ENCODE data around the gene EMD.
"Not testable (repeated sequence)": the region's sequence is repeated elsewhere in the genome, so short reads cannot be mapped to it uniquely, and the experiment has no call there.

The EMD gene

DNA sequence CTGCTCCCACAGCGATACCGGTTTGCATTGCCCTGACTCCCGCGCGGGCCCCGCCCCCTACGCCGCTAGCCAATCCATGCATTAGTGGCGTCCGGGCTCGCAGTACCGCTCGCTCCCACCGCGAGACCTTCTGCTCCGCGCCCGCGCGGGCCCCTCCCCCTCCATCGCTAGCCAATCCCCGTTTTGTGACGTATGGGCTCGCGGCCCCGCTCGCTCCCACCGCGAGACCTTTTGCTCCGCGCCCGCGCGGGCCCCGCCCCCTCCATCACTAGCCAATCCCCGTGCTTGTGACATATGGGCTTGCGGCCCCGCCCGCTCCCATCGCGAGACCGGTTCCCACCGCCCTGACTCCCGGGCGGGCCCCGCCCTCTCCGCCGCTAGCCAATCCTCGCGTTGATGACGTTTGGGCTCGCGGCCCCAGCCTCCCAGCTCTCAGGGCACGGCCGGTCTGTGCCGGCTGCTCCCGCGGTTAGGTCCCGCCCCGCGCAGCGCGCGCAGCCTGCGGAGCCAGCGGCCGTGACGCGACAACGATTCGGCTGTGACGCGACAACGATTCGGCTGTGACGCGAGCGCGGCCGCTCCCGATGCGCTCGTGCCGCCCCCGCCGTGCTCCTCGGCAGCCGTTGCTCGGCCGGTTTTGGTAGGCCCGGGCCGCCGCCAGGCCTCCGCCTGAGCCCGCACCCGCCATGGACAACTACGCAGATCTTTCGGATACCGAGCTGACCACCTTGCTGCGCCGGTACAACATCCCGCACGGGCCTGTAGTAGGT lies at the start of gene EMD:
TSS of gene EMD (plus strand) at position 497 of the 770 bp plus-strand sequence. CDS start at position 687, 190 bp downstream.
- peak; percentile 94 for DNase-seq (ENCODE audit: low read depth)

DNA sequence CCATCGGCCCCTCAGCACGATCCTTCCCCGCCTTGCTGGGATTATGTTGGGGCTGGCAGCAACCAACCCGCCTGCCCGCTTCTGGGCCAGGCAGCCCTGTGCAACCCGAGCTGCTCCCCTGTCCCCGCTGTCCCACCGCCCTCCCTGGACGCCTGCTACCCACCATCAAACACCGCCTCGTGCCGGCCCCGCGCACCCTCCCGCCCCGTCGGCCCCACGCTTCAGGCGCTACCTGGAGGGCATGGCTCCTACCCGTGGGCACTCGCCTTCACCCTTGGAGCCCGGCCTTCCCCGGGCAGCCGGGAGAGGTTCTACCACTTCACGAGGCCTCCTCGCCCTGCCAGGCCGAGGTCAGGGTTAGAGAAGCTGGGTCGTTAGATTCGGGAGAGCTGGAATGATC lies 46.5 kb upstream of the EMD start:
- DNase-seq (ENCODE audit: low read depth) = no peak

DNA sequence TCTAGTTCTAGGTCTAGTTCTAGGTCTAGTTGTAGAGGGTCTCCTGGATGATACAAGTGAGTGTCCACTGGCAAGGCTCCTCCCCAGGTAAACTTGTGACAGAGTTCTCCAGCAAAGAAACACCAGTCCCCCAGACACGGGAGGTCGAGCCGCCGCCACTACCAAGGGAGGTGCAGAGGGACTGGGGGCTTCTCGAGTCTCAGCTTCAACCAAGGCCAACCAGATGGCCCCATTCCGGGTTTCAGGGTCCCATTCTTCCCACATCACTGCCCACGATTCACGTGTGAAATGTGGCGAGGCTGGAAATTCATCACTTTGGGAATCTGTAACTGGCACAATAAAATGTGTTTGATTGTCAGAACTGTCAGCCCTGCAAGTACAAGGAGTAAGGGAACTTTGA lies 46.0 kb upstream of the EMD start:
- DNase-seq (ENCODE audit: low read depth) = no peak

DNA sequence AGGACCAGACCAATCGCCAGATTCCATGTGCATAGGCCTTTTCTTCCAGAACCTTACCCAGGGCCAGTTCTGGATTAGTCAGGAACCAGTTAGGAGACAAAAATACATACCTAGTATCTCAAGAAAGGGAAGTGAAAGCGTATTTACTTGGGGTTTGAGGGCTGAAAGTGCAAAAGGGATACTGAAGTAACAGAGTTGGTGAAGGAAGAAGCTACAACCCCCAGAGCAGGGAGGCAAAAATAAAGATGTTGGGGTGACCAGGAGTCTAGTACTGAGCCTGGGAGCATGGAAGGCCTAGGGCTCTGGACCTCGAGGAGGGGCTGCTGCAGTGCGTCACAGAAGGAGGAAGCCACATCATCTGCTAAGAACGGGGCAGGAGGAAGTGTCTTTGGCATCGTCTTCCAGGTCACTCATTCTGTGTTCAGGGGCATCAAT lies 45.2 kb upstream of the EMD start:
- DNase-seq (ENCODE audit: low read depth) = no peak

DNA sequence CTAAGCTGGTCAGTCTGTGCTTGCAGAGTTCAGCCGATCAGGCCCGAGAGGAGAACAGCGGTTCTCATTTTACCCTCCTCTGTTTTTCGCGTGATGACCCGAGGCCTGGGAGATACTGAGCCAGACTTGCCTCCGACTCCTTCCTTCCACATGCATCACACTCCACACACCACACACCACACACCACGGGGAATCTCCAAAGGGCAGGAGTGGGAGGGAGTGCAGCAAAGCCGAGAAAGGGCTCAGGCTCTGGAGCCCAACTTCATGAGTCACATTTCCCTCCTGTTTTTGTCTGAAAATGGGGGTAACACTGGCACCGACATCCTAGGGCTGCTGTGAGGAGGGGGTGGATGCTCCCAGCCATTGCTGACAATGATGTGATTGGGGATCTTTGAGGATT lies 44.6 kb upstream of the EMD start:
- DNase-seq (ENCODE audit: low read depth) = no peak

DNA sequence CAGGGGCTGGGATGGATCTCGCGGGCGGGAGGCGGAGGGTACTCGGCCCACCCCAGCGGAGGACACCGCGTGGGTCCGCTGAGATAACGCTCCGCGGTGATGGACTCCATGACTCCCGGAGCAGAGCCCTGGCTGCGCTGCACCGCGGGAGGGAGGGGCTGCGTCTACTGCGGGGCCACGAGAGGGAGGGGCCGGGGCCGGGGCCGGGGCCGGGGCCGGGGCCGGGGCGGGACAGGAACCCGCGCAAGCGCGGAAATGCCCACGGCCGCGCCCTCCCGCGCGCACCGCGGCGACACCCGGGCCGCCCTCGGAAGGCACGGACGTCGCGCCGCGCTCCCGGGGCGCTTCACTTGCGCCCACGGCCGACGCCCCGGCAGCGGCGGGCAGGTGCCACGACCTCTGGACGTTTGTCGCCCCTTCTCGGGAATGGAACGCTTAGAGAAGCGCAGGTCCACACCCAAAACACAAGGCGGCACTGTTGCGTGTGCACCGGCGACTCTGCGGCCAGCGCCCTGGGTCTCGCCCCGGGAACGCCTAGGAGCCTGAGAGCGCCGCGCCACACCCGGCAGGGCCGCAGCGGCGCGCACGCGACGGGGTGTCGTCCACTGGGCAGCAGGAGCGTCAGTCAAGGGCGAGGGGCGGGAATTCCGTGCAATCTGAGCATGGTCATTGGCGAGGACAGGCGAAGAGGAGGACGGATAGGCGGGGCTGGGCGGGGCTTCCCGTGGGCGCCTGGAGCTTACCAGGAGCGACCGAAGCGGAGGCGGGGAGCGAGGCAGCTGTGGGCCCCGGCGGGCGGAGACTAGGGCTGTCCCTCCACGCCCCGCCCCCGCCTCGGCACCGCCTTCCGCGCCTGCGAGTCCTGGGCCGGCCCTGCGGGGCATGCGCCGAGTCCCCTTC lies 37.4 kb upstream of the EMD start:
- not testable (repeated sequence) for DNase-seq (ENCODE audit: low read depth)

DNA sequence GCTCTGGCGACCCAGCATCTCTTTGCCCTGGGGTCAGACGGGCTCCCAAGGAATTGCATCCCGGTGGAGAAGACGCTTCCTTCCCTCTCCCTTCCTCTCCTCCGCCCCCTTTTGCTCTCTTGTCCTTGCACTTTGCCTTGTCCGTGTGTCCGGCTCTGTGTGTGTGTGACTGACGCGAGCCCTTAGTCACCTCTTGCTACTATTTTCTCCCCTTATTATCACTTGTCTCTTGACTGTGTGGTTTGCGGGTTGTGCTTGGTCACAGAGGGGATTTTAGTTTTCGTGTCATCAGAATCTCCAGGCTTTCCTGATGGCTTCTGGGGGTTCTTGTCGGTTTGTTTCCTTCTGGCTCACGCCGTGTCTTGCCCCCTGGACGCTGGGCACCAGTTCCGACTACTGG lies 36.0 kb upstream of the EMD start:
- DNase-seq (ENCODE audit: low read depth) = not testable (repeated sequence)

DNA sequence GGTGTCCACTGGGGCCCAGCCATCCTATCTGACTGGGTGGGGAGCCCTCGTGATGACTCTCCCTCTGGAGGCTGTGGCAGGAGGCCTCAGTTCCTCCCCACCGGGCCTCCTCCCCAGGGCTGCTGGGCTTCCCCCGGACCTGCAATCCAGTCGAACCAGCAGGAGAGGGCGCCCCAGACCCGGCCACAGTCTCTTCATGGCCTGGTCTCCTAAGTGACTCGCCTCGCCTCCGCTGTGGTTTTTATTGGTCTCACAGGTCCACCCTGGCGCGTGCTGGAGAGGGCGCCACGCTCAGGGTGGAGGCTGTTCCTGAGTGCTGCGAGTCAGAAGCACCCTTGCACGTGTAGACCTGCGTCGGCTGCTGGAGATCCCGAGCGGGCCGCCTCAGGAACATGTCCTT lies 35.5 kb upstream of the EMD start:
- not testable (repeated sequence) for DNase-seq (ENCODE audit: low read depth)

DNA sequence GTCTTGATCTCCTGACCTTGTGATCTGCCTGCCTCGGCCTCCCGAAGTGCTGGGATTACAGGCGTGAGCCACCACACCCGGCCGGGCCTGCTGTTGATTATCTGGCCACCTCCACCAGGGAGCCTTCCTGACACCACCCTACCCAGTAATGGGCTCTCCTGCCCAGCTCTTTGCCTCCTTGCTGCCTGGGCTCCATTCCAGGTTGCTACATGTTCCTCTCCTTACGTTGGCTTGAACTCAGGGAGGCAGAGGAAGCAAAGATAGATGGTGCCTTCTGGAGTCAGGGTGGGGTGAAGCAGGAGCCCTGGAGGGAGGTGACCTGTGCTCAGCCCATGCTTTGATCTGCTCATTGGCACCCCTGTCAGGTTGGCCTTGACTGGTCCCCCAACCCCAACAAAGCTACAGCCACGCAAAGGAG lies 31.0 kb upstream of the EMD start:
- DNase-seq (ENCODE audit: low read depth) = no peak

DNA sequence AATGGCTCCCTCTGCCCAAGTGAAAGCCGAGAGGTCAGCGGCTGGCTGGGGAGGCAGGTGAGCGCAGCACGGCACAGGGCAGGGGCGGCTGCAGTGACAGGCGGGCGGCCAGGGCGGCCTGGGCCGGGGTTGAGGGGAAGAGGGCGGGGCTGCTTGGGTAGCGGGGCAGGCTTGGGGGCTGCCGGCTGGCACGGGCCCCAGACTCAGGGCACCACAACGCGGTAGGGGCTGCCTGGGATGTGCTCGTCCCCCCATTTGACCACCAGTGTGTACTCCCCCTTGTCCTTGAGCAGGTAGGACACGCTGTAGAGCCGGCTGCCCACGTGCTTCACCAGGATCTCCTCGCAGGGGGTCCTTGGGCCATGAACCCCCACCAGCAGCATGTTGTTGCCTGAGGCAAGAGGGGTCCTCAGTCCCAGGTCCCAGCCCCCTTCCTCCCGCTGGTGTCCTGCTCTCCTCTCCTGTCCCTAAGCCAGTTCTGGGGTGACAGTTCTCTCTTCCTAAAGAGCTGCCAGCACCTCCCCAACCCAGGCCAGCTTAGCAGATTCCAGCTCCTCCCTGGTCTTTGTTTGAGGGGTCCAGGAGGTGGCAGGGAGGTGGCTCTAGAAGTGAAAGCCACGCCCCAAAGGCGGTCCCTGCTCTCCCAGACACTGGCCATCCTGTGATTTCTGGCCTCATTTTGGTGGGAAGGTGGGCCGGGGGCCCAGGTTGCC lies 30.3 kb upstream of the EMD start:
- DNase-seq (ENCODE audit: low read depth) = no peak

DNA sequence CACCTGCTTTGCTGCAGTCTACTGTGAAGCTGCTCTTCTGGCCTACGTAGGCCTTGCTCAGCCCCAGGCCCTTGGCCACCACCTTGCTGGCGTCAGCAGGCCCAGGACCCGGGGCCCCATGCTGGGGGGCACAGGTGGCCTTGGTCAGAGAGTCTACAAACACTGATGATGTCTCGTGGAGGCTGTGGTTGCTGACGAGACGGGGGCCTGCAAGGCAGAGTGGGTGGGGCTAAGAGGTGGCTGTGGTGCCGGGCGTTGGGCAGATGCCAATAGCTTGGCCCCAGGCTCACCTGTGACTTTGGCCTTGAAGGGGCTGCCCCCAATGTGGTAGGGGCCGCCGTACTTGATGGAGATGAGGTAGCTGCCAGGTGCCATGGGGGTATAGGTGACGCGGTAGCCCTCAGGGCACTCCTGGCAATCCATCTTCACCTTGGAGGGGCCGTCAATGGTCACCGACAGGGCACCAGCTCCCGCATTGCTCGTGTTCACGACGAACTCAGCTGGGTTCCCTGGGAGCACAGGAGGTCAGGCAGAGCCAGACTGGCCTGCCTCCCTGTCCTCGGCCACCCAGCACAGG lies 29.6 kb upstream of the EMD start:
- DNase-seq (ENCODE audit: low read depth) = no peak

DNA sequence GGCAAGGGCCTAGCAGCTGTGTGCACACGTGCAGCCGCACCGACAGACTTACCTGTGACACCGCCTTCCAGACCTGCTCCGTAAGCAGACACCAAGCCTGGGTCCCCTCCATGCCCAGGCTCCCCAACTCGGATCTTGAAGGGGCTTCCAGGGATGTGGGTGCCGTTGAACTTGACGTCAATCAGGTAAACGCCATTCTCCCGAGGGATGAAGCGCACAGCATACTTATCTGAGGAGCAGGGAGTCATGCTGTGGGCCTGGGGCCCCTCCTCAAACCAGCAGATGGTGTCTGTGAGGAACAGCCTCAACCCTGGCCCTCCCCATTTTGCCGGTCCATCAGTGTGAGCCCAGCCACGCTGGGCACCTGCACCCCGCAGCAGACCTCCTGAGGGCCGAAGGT lies 29.1 kb upstream of the EMD start:
- DNase-seq (ENCODE audit: low read depth) = no peak

DNA sequence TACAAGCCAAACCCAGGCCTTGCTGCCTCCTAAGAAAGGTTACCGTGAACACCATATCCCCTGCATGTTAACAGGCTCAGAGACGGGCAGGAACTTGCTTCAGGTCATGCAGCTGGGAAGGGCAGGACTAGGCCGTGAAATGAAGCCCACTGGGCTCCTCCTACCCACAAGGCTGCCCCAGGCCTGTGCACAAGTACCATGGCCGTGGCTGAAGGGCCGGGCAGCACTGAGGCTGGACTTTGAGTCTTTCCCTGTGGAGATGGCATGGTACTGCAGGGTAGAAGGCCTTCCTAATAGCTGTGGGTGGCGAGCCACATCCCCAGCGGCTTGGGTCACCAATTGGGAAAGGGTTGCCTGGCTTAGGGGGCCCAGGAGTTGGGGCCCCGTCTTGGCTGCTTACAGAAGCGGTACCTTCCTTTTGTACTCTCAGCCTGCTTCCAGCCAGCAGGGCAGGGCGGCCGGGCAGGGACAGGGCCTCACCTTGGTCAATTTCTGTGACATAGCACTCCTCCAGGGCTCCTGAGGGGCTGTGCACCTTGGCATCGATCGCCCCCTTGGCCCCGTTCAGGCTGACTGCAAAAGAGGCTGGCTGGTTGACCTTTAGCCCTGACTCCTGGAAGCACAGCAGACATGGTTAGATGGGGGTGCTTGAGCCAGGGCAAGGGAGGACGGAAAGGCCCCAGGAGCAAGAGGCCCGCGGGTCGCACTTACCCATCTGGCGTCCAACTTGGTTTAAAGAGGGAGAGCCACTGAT lies 28.5 kb upstream of the EMD start:
- DNase-seq (ENCODE audit: low read depth) = no peak

DNA sequence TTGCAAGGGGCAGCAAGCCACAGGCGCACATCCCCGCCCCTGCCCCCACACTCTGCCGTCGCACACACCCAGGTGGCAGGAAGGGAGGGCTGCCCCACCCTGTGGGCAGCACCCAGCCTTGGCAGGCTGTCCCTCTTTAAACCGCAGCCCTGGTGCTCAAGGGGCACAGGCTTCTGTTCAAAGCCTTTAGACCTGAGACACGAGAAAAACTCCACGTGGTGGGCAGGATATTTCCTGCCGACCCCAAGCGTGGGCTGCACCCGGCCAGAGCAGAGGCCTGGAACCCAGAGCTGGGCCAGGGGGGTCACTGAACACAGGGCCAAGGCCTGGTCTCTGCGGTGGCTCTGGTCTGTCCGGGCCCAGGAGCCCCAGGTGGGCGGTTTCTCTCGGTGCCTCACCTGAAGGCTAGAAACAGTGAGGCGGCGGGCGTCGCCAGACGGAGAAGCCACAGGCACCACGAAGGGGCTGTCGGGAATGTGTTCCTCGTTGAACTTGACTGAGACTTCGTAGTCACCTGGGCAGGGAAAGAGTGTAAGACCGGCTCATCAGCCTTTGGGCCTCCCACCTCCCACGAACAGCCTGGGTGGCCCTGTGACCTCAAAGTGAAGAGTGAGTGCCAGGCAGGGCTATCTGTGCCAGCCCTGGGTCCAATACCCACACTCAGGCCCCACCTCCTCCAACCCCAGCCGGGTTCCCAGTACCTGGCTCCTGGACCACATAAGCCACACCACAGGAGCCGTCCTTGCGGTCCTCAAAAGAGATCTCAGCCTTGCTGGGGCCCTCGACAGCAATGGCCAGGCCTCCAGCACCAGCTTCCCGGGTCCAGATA lies 27.7 kb upstream of the EMD start:
- no peak for DNase-seq (ENCODE audit: low read depth)

DNA sequence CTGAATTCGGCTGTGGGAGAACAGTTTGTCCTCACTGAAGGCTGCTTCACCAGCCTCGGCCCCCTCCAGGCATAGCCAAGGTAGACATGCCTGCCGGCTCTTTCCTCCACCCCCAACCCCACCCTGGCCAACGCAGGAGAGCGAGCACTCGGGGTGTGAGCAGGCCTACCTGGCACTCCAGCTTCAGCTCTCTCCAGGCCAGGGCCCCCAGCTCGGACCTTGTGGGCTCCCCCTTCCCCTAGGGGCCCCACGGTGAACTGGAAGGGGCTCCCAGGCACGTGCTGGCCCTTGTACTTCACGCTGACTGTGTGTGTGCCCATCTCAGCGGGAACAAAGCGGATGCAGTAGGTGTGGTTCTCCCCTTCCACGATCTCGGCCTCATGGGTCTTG lies 27.1 kb upstream of the EMD start:
- DNase-seq (ENCODE audit: low read depth) = no peak

DNA sequence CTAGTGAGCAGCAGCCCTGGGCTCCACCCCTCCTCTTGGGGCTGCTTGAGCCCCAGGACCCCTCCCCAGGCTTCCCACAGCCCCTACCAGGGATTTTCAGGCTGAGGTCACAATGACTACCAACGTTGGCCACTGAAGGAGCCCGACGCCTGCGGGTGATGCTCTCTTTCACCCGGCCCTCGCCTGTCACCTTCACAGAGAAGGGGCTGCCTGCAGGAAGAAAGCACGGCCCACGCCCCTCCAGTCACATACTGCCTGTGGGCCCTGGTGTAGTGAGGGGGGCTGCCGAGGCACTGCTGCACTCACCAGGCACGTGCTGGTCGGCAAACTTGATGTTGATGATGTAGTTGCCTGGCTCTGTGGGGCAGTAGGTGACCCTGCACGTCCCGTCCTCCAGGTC lies 26.6 kb upstream of the EMD start:
- DNase-seq (ENCODE audit: low read depth) = no peak

DNA sequence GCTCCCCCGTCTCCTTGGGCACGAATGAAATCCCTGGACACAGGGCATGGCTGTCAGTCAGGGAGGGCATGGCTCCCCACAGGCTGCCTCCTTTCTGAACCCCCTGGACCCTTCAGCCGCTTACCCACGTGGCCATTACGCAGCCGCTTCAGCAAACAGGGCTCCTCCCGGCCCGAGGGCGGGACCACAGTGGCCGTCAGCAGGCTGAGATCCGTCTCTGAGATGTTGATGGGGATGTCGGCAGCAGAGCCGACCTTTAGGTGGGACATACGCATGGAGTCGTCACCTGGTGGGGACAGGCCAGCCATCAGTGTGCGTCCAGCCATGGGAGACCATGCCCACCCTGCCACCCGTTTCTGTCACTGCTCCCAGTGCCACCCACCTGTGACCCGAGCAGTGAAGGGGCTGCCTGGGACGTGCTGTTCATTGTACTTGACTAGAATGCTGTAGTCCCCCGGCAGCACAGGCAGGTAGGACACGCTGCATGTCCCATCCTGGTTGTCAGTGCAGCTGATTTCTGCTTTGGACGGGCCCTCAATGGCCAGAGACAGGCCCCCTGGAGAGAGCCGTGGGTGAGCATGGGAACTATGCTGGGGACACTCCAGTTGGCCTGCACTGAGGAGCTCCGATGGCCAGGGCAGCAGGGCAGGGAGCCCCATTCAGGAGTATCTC lies 25.8 kb upstream of the EMD start:
- no peak for DNase-seq (ENCODE audit: low read depth)

DNA sequence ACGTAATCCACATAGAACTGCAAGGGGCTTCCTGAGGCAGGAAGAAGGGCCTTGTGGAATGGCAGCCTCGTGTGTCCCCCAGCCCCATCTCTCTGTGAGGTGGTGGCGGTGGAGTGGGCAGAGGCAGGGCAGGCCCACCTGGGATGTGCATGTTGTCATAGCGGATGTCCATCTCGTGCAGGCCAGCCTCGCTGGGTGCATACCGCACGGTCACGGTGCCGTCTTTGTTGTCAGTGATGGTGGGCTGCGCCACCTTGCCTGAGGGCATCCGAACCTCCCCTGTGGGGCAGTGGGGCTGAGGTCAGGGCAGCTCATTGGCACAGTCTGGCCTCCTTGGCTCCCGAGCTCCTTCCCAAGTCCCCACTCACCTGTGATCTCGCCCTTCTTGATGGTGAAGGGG lies 25.1 kb upstream of the EMD start:
- DNase-seq (ENCODE audit: low read depth) = no peak

DNA sequence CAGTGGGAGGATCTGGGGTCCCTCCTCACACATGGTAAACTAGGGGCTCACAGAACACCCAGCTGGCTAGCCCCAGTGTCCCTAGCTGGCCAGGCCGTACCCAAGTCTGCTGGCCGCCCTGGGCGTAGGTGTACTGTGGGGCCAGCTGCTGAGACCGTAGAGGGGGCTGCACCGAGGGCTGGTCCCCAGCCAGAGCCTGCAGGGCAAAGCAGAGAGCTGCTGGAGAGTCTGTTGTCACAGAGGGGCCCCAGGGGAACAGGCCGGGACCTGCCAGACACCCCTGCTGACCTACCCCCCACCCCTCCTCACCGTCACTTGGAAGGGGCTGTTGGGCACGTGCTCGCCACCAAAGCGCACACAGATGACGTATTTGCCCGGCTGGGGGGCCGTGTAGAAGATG lies 24.6 kb upstream of the EMD start:
- no peak for DNase-seq (ENCODE audit: low read depth)

Measured in activated T-helper 9 cell treated with anti-CD3 and anti-CD28 coated beads, Interleukin-2, amount 50 U/mL, for 16 hours (primary cell).